ENCODE results near the gene GRIP2.

Gene GRIP2

GRCh38 chr3:14457999-14458398 is 82.1 kb downstream of the GRIP2 start:
- Mint-ChIP-seq H3K27me3 (no peaks in the 10 kb centered on the region), H3K27ac (peak overlapping the region; percentile 35), H3K36me3 (peaks cover 11% of the 10 kb centered on the region), H3K4me1 (peaks cover 14% of the 10 kb centered on the region), H3K4me3 (no peak overlapping the region), H3K9me3 (no peaks in the 10 kb centered on the region)

- H3K9me3 Mint-ChIP-seq = no peaks in the 10 kb centered on the region
- peaks cover 10% of the 10 kb centered on the region for H3K4me1 Mint-ChIP-seq
- peaks cover 11% of the 10 kb centered on the region for H3K36me3 Mint-ChIP-seq
- no peak overlapping the region for H3K4me3 Mint-ChIP-seq
- no peak overlapping the region for H3K27ac Mint-ChIP-seq
- no peaks in the 10 kb centered on the region for H3K27me3 Mint-ChIP-seq
Measured at GRCh38 chr3:14457481-14457880, 82.7 kb downstream of the GRIP2 start.

- H3K27ac Mint-ChIP-seq = no peak overlapping the region
- H3K9me3 Mint-ChIP-seq = no peaks in the 10 kb centered on the region
- peaks cover 6% of the 10 kb centered on the region for H3K4me1 Mint-ChIP-seq
- peaks cover 11% of the 10 kb centered on the region for H3K36me3 Mint-ChIP-seq
- no peak overlapping the region for H3K4me3 Mint-ChIP-seq
- H3K27me3 Mint-ChIP-seq = no peaks in the 10 kb centered on the region
Measured at GRCh38 chr3:14456794-14457193, 83.3 kb downstream of the GRIP2 start.

GRCh38 chr3:14455571-14456317 is 84.4 kb downstream of the GRIP2 start:
- Mint-ChIP-seq H3K4me1 (peaks cover 6% of the 10 kb centered on the region), H3K27me3 (no peaks in the 10 kb centered on the region), H3K36me3 (peaks cover 14% of the 10 kb centered on the region), H3K27ac (no peak overlapping the region), H3K4me3 (no peak overlapping the region), H3K9me3 (no peaks in the 10 kb centered on the region)

GRCh38 chr3:14454639-14455310 is 85.4 kb downstream of the GRIP2 start:
- Mint-ChIP-seq H3K4me3 (no peak overlapping the region), H3K36me3 (peaks cover 8% of the 10 kb centered on the region), H3K27ac (no peak overlapping the region), H3K27me3 (no peaks in the 10 kb centered on the region), H3K4me1 (no peaks in the 10 kb centered on the region), H3K9me3 (no peaks in the 10 kb centered on the region)

GRCh38 chr3:14453876-14454638 is 86.1 kb downstream of the GRIP2 start:
- Mint-ChIP-seq H3K27ac (no peak overlapping the region), H3K9me3 (no peaks in the 10 kb centered on the region), H3K27me3 (no peaks in the 10 kb centered on the region), H3K4me3 (no peak overlapping the region), H3K4me1 (no peaks in the 10 kb centered on the region), H3K36me3 (peaks cover 10% of the 10 kb centered on the region)

GRCh38 chr3:14452740-14453710 is 87.1 kb downstream of the GRIP2 start:
- no peaks in the 10 kb centered on the region for H3K27me3 Mint-ChIP-seq
- H3K4me1 Mint-ChIP-seq = no peaks in the 10 kb centered on the region
- no peak overlapping the region for H3K27ac Mint-ChIP-seq
- no peaks in the 10 kb centered on the region for H3K9me3 Mint-ChIP-seq
- peaks cover 14% of the 10 kb centered on the region for H3K36me3 Mint-ChIP-seq
- H3K4me3 Mint-ChIP-seq = no peak overlapping the region

GRCh38 chr3:14451844-14452739 is 88.0 kb downstream of the GRIP2 start:
- H3K4me3 Mint-ChIP-seq = no peak overlapping the region
- H3K4me1 Mint-ChIP-seq = no peaks in the 10 kb centered on the region
- H3K27me3 Mint-ChIP-seq = no peaks in the 10 kb centered on the region
- peaks cover 21% of the 10 kb centered on the region for H3K36me3 Mint-ChIP-seq
- H3K9me3 Mint-ChIP-seq = no peaks in the 10 kb centered on the region
- H3K27ac Mint-ChIP-seq = no peak overlapping the region

GRCh38 chr3:14450922-14451606 is 89.1 kb downstream of the GRIP2 start:
- Mint-ChIP-seq H3K27me3 (no peaks in the 10 kb centered on the region), H3K4me3 (no peak overlapping the region), H3K36me3 (peaks cover 27% of the 10 kb centered on the region), H3K4me1 (no peaks in the 10 kb centered on the region), H3K9me3 (no peaks in the 10 kb centered on the region), H3K27ac (peak overlapping the region; percentile 42)

GRCh38 chr3:14450506-14450905 is 89.6 kb downstream of the GRIP2 start:
- Mint-ChIP-seq H3K27me3 (no peaks in the 10 kb centered on the region), H3K9me3 (no peaks in the 10 kb centered on the region), H3K36me3 (peaks cover 28% of the 10 kb centered on the region), H3K27ac (no peak overlapping the region), H3K4me3 (no peak overlapping the region), H3K4me1 (no peaks in the 10 kb centered on the region)

GRCh38 chr3:14448756-14449727 is 91.1 kb downstream of the GRIP2 start:
- no peaks in the 10 kb centered on the region for H3K27me3 Mint-ChIP-seq
- H3K4me1 Mint-ChIP-seq = peaks cover 3% of the 10 kb centered on the region
- no peak overlapping the region for H3K4me3 Mint-ChIP-seq
- H3K9me3 Mint-ChIP-seq = no peaks in the 10 kb centered on the region
- peak overlapping the region; percentile 32 for H3K27ac Mint-ChIP-seq
- peaks cover 31% of the 10 kb centered on the region for H3K36me3 Mint-ChIP-seq

- Mint-ChIP-seq H3K4me1 (peaks cover 3% of the 10 kb centered on the region), H3K9me3 (no peaks in the 10 kb centered on the region), H3K36me3 (peaks cover 29% of the 10 kb centered on the region), H3K4me3 (no peak overlapping the region), H3K27me3 (no peaks in the 10 kb centered on the region), H3K27ac (peak overlapping the region; percentile 56)
Measured at GRCh38 chr3:14448063-14448462, 92.1 kb downstream of the GRIP2 start.

- H3K36me3 Mint-ChIP-seq = peaks cover 29% of the 10 kb centered on the region
- peaks cover 3% of the 10 kb centered on the region for H3K4me1 Mint-ChIP-seq
- H3K27me3 Mint-ChIP-seq = no peaks in the 10 kb centered on the region
- no peak overlapping the region for H3K4me3 Mint-ChIP-seq
- no peaks in the 10 kb centered on the region for H3K9me3 Mint-ChIP-seq
- H3K27ac Mint-ChIP-seq = no peak overlapping the region
Measured at GRCh38 chr3:14446988-14447570, 93.1 kb downstream of the GRIP2 start.

Measured in activated naive CD4-positive, alpha-beta T cell treated with anti-CD3 and anti-CD28 coated beads, Interleukin-2, amount 50 U/mL, for 24 hours (primary cell).